ENCODE measurements around the gene ACTA1. TPM values are rescaled to one million over a fixed set of nuclear protein-coding genes. Genes with fewer than 3 reads are reported as not detected.

The ACTA1 gene
- total and polyA plus RNA-seq, 2 of the 13 experiments (the other 11 are each of a cell fraction or from before 2014, with no cell fraction given) = 1.4 to 5.2 TPM

DNA sequence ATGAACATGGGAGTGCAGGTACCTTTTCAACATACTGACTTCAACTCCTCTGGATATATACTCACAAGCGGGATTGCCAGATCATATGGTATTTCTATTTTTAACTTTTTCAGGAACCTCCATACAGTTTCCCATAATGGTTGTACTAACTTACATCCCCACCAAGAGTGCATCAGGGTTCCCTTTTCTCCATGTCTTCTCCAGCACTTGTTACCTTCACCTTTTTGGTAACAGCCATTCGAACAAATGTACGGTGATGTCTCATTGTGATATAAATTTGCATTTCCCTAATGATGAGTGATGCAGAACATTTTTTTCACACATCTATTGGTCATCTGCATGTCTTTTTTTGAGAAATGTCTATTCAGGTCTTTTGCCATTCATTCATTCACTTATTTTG lies 25.9 kb upstream of the ACTA1 start:
- in situ Hi-C loops (cut with HindIII; ENCODE audit: extremely low pct_ligation_motif_present, low pct_unique_long_range_greater_than_20kb) = no loop called here

More for the DNA sequence above, 25.9 kb upstream of the ACTA1 start:
- H3K4me3 ChIP-seq (replicated peaks in 1 of 3; ENCODE audit: insufficient read depth in 1 of 3, low read depth in 2 of 3, low read length in 3 of 3) = no peak overlapping the region
- no peak overlapping the region for H3K9ac ChIP-seq (ENCODE audit: insufficient read depth, low read depth, low read length)
- no peaks in the 10 kb centered on the region for H3K27me3 ChIP-seq (ENCODE audit: control insufficient read depth in 1 of 2, insufficient read depth in 2 of 2, low read length in 2 of 2)
- no peak overlapping the region for H3K4me2 ChIP-seq (ENCODE audit: low read depth, low read length)
- no peaks in the 10 kb centered on the region; the same call in 1 of the 2 replicates for H4K20me1 ChIP-seq (ENCODE audit: insufficient read depth, low read length)
- intact Hi-C loops (cut with micrococcal nuclease; ENCODE audit: unreplicated experiment) = no loop called here
- ATAC-seq = no peak
- H3K79me2 ChIP-seq (ENCODE audit: insufficient read depth, low read length) = no peaks in the 10 kb centered on the region
- no peak overlapping the region for H3K27ac ChIP-seq (ENCODE audit: extremely low read length, insufficient read depth, low read length)
- POLR2A ChIA-PET = no interaction called here
- H2AFZ ChIP-seq (ENCODE audit: low read length) = no peak overlapping the region
- CTCF ChIA-PET (ENCODE audit: low intra/inter-chr PET ratio, low total read pairs) = no interaction called here
- no peak for DNase-seq (ENCODE audit: low spot score)
- WGBS (ENCODE audit: low lambda C conversion rate) = 98% methylated on average over 3 of the region's 3 CpGs
- BruUV-seq (replicated peaks) = no TSS peak
- FAIRE-seq = no peak
- no peaks in the 10 kb centered on the region for H3K4me1 ChIP-seq (ENCODE audit: insufficient read depth, low read length)
- peaks cover 17 to 61% of the 10 kb centered on the region in 2 experiments; a peak in 4 of 5 replicates for H3K36me3 ChIP-seq (replicated peaks in 1 of 2; ENCODE audit: control insufficient read depth in 1 of 2, insufficient read depth in 2 of 2, low read length in 2 of 2)
- no peaks in the 10 kb centered on the region for H3K9me3 ChIP-seq (ENCODE audit: low read length)
- TF ChIP-seq, protein P1, sequence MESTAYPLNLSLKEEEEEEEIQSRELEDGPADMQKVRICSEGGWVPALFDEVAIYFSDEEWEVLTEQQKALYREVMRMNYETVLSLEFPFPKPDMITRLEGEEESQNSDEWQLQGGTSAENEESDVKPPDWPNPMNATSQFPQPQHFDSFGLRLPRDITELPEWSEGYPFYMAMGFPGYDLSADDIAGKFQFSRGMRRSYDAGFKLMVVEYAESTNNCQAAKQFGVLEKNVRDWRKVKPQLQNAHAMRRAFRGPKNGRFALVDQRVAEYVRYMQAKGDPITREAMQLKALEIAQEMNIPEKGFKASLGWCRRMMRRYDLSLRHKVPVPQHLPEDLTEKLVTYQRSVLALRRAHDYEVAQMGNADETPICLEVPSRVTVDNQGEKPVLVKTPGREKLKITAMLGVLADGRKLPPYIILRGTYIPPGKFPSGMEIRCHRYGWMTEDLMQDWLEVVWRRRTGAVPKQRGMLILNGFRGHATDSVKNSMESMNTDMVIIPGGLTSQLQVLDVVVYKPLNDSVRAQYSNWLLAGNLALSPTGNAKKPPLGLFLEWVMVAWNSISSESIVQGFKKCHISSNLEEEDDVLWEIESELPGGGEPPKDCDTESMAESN (CRISPR knock-in tag; conservative IDR thresholded peaks at IDR 0.05) = no peak
- TF ChIP-seq, protein P2, sequence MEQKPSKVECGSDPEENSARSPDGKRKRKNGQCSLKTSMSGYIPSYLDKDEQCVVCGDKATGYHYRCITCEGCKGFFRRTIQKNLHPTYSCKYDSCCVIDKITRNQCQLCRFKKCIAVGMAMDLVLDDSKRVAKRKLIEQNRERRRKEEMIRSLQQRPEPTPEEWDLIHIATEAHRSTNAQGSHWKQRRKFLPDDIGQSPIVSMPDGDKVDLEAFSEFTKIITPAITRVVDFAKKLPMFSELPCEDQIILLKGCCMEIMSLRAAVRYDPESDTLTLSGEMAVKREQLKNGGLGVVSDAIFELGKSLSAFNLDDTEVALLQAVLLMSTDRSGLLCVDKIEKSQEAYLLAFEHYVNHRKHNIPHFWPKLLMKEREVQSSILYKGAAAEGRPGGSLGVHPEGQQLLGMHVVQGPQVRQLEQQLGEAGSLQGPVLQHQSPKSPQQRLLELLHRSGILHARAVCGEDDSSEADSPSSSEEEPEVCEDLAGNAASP (CRISPR knock-in tag; IDR thresholded peaks at IDR 0.05; ENCODE audit: borderline replicate concordance) = no peak
- TF ChIP-seq, protein P3, sequence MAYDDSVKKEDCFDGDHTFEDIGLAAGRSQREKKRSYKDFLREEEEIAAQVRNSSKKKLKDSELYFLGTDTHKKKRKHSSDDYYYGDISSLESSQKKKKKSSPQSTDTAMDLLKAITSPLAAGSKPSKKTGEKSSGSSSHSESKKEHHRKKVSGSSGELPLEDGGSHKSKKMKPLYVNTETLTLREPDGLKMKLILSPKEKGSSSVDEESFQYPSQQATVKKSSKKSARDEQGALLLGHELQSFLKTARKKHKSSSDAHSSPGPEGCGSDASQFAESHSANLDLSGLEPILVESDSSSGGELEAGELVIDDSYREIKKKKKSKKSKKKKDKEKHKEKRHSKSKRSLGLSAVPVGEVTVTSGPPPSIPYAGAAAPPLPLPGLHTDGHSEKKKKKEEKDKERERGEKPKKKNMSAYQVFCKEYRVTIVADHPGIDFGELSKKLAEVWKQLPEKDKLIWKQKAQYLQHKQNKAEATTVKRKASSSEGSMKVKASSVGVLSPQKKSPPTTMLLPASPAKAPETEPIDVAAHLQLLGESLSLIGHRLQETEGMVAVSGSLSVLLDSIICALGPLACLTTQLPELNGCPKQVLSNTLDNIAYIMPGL (CRISPR knock-in tag; IDR thresholded peaks at IDR 0.05; ENCODE audit: borderline replicate concordance in 1 of 2, low read depth in 1 of 2) = no peak
- no peak for TF ChIP-seq SMAD3 (CRISPR knock-in tag; IDR thresholded peaks at IDR 0.05)
- no peak for TF ChIP-seq PRMT3 (CRISPR knock-in tag; IDR thresholded peaks at IDR 0.05; ENCODE audit: borderline replicate concordance, low read depth)
- TF ChIP-seq ZKSCAN5 (CRISPR knock-in tag; IDR thresholded peaks at IDR 0.05) = no peak
- TF ChIP-seq ZNF850 (CRISPR knock-in tag; conservative IDR thresholded peaks at IDR 0.05) = no peak
- no peak for TF ChIP-seq ZNF619 (CRISPR knock-in tag; IDR thresholded peaks at IDR 0.05)
- TF ChIP-seq ESRRA (CRISPR knock-in tag; IDR thresholded peaks at IDR 0.05; ENCODE audit: low read depth) = no peak
- TF ChIP-seq, protein P4, sequence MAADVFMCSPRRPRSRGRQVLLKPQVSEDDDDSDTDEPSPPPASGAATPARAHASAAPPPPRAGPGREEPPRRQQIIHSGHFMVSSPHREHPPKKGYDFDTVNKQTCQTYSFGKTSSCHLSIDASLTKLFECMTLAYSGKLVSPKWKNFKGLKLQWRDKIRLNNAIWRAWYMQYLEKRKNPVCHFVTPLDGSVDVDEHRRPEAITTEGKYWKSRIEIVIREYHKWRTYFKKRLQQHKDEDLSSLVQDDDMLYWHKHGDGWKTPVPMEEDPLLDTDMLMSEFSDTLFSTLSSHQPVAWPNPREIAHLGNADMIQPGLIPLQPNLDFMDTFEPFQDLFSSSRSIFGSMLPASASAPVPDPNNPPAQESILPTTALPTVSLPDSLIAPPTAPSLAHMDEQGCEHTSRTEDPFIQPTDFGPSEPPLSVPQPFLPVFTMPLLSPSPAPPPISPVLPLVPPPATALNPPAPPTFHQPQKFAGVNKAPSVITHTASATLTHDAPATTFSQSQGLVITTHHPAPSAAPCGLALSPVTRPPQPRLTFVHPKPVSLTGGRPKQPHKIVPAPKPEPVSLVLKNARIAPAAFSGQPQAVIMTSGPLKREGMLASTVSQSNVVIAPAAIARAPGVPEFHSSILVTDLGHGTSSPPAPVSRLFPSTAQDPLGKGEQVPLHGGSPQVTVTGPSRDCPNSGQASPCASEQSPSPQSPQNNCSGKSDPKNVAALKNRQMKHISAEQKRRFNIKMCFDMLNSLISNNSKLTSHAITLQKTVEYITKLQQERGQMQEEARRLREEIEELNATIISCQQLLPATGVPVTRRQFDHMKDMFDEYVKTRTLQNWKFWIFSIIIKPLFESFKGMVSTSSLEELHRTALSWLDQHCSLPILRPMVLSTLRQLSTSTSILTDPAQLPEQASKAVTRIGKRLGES (CRISPR knock-in tag; IDR thresholded peaks at IDR 0.05; ENCODE audit: borderline replicate concordance) = no peak
